OCI-LY1 (cell line): ENCODE data around the gene IL10RB.

ENCODE experiments used
- H2AFZ ChIP-seq: fragments of 200-600 bp; sonication (generic), shearing (Covaris generic); 2 replicates; pipeline ENCODE4 v1.6.0; 2014; ENCODE audit warnings: antibody characterized with exemption, mild to moderate bottlenecking, low read length
- H3F3A ChIP-seq: fragments of 200-600 bp; sonication (generic), shearing (Covaris generic); 2 replicates; pipeline ENCODE4 v1.6.0; 2014; ENCODE audit warnings: mild to moderate bottlenecking, antibody characterized with exemption, low read length, moderate library complexity; ENCODE audit not compliant: insufficient read depth
- H3K27ac ChIP-seq: fragments of 200-600 bp; sonication (generic); 2 replicates; pipeline ENCODE4 v1.5.1; 2014; ENCODE audit warnings: low read length, mixed run types, mild to moderate bottlenecking, low read depth; ENCODE audit not compliant: poor library complexity, severe bottlenecking
- H3K27me3 ChIP-seq: fragments of 200-600 bp; sonication (generic); 2 replicates; pipeline ENCODE4 v1.6.0; 2014; ENCODE audit warnings: antibody characterized with exemption, mild to moderate bottlenecking, low read length, moderate library complexity; ENCODE audit not compliant: insufficient read depth
- H3K36me3 ChIP-seq: fragments of 200-600 bp; sonication (generic); 2 replicates; pipeline ENCODE4 v1.6.1; 2014; ENCODE audit warnings: mild to moderate bottlenecking, antibody characterized with exemption, low read length, moderate library complexity, mixed read lengths; ENCODE audit not compliant: insufficient read depth
- H3K4me1 ChIP-seq: fragments of 200-600 bp; sonication (generic); 2 replicates; pipeline ENCODE4 v1.5.1; 2014; ENCODE audit warnings: mild to moderate bottlenecking, low read length, moderate library complexity; ENCODE audit not compliant: insufficient read depth, severe bottlenecking
- H3K4me2 ChIP-seq: fragments of 200-600 bp; sonication (generic), shearing (Covaris generic); 2 replicates; pipeline ENCODE4 v1.6.1; 2014; ENCODE audit warnings: low read length
- H3K4me3 ChIP-seq: fragments of 200-600 bp; sonication (generic); 2 replicates; pipeline ENCODE4 v1.5.1; 2014; ENCODE audit warnings: low read length, low read depth, mild to moderate bottlenecking, mixed read lengths; ENCODE audit not compliant: poor library complexity, severe bottlenecking
- H3K79me2 ChIP-seq: fragments of 200-600 bp; shearing (Covaris generic); 2 replicates; pipeline ENCODE4 v1.6.1; 2016; ENCODE audit warnings: mixed run types, low read length, mixed read lengths; ENCODE audit not compliant: insufficient read depth
- H3K9ac ChIP-seq: fragments of 200-600 bp; sonication (generic), shearing (Covaris generic); 2 replicates; pipeline ENCODE4 v1.6.1; 2014; ENCODE audit warnings: mild to moderate bottlenecking, low read length, mixed read lengths
- H3K9me2 ChIP-seq: fragments of 200-600 bp; sonication (generic), shearing (Covaris generic); 2 replicates; pipeline ENCODE4 v1.6.1; 2014; ENCODE audit warnings: low read depth, mild to moderate bottlenecking, low read length, mixed read lengths
- H3K9me3 ChIP-seq: fragments of 200-600 bp; shearing (Covaris generic); 2 replicates; pipeline ENCODE4 v1.6.1; 2014; ENCODE audit warnings: low read length, mixed read lengths
- H4K20me1 ChIP-seq: fragments of 200-600 bp; sonication (generic), shearing (Covaris generic); 2 replicates; pipeline ENCODE4 v1.6.0; 2016; ENCODE audit warnings: mild to moderate bottlenecking, low read length; ENCODE audit not compliant: insufficient read depth
- CTCF ChIP-seq: fragments of 200-600 bp; sonication (generic), shearing (Covaris generic); IDR thresholded peaks from 2 replicates; pipeline ENCODE4 v1.5.1; 2017; ENCODE audit warnings: mild to moderate bottlenecking, antibody characterized with exemption, low read length, moderate library complexity, mixed read lengths
- EZH2 ChIP-seq: fragments of 200-600 bp; sonication (generic), shearing (Covaris generic); IDR thresholded peaks from 2 replicates; pipeline ENCODE4 v1.8.0; 2017; ENCODE audit warnings: borderline replicate concordance, mixed run types, mild to moderate bottlenecking, antibody characterized with exemption, low read length, moderate library complexity, mixed read lengths

Gene IL10RB

DNA sequence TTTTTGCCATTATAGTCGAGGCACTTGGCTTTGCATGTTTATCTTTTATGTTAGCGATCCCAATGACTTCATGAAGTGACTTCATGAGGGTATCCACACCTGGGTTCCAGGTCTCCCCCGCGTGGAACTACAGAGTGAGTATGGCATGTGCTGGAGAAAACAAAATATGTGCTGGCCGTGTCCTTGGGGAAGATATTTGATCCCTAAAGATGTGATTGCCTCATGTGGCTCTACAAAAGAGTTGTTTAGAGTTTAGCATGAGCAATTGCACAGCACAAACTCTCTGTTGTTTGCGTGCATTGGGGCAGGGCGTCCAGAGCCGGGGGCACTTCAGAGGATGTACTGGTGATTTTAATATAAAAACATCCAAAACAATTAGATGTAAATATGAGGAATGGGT, 4.8 kb downstream of the IL10RB start:
- no peak overlapping the region for H3K4me2 ChIP-seq
- H3K79me2 ChIP-seq: no peaks in the 10 kb centered on the region; the same call in 1 of the 2 replicates
- no peak overlapping the region for H3K4me3 ChIP-seq
- H3K9me2 ChIP-seq: no peaks in the 10 kb centered on the region
- no peaks in the 10 kb centered on the region for H4K20me1 ChIP-seq
- TF ChIP-seq EZH2 (no peak), CTCF (no peak)
- H3K9ac ChIP-seq: no peak overlapping the region
- H3K27ac ChIP-seq: no peak overlapping the region
- H3K4me1 ChIP-seq: peaks cover 34% of the 10 kb centered on the region
- H2AFZ ChIP-seq: no peak overlapping the region
- H3K27me3 ChIP-seq: no peaks in the 10 kb centered on the region
- H3F3A ChIP-seq: 0 out of 2 replicates have a peak, but pooled peaks cover 3% of the 10 kb centered on the region
- H3K36me3 ChIP-seq: peaks cover 63% of the 10 kb centered on the region
- H3K9me3 ChIP-seq: no peaks in the 10 kb centered on the region

DNA sequence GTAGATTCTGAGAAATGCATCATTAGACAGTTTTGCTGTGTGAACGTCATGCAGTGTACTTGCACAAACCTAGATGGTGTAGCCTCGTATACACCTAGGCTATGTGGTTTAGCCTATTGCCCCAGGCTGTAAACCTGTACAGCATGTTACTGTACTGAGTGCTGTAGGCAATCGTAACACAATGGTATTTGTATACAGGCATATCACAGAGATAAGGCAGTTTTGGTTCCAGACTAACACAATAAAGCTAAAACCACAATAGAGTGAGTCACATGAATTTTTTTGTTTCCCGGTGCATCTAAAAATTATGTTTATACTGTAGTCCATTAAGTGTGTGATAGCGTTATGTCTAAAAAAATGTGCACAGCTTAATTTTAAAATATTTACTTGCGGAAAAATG, 6.9 kb downstream of the IL10RB start:
- 0 out of 2 replicates have a peak, but pooled peaks cover 3% of the 10 kb centered on the region for H3F3A ChIP-seq
- H3K9me3 ChIP-seq: no peaks in the 10 kb centered on the region

GRCh38 chr21:33278721-33279120, 12.6 kb downstream of the IL10RB start:
- no peaks in the 10 kb centered on the region for H3K9me2 ChIP-seq
- H3K27me3 ChIP-seq: no peaks in the 10 kb centered on the region
- H3K4me1 ChIP-seq: no peaks in the 10 kb centered on the region
- H3K79me2 ChIP-seq: no peaks in the 10 kb centered on the region
- H3K9me3 ChIP-seq: peaks cover 8% of the 10 kb centered on the region; the same call in 1 of the 2 replicates
- no peak overlapping the region for H3K9ac ChIP-seq
- H2AFZ ChIP-seq: no peak overlapping the region
- peaks cover 93% of the 10 kb centered on the region for H3K36me3 ChIP-seq
- no peak overlapping the region for H3K4me2 ChIP-seq
- H3F3A ChIP-seq: no peaks in the 10 kb centered on the region
- no peak overlapping the region for H3K4me3 ChIP-seq
- TF ChIP-seq CTCF (no peak), EZH2 (no peak)
- H4K20me1 ChIP-seq: no peaks in the 10 kb centered on the region
- no peak overlapping the region for H3K27ac ChIP-seq

More for the DNA sequence above, 6.9 kb downstream of the IL10RB start:
- Histone ChIP-seq H4K20me1 (no peaks in the 10 kb centered on the region), H3K9me2 (no peaks in the 10 kb centered on the region), H3K4me1 (peaks cover 20% of the 10 kb centered on the region), H3K36me3 (peaks cover 83% of the 10 kb centered on the region), H3K27me3 (no peaks in the 10 kb centered on the region), H3K4me2 (no peak overlapping the region), H3K9ac (no peak overlapping the region), H2AFZ (no peak overlapping the region), H3K27ac (no peak overlapping the region), H3K4me3 (no peak overlapping the region), H3K79me2 (no peaks in the 10 kb centered on the region)
- TF ChIP-seq CTCF (no peak), EZH2 (no peak)
